Caco-2 (cell line): ENCODE measurements around the gene NELFB. TPM values are rescaled to one million over a fixed set of nuclear protein-coding genes. Genes with fewer than 3 reads are reported as not detected.

Experiments
- total RNA-seq: library from RNA; stranded (reverse); gene quantifications from 2 replicates; pipeline ENCODE4 v1.2.3, GENCODE V29; 2022

The NELFB gene
- total RNA-seq, 1 experiment from 2014 or later, result 79.1 TPM

Other genes with a start within 250 kb of the NELFB start
- gene ABCA2, start 227.1 kb upstream of the NELFB start, total RNA-seq, result 22.6 and 27.3 TPM in 2 replicates
- not detected in 2 replicates for gene FUT7, start 223.2 kb upstream of the NELFB start, total RNA-seq
- 44.1 and 49.2 TPM in 2 replicates for gene NPDC1, start 209.2 kb upstream of the NELFB start, total RNA-seq
- gene ENTPD2, start 201.3 kb upstream of the NELFB start, total RNA-seq, result 2.9 and 3.4 TPM in 2 replicates
- gene SAPCD2, start 184.8 kb upstream of the NELFB start, total RNA-seq, result 53.3 and 57.5 TPM in 2 replicates
- gene UAP1L1, start 177.8 kb upstream of the NELFB start, total RNA-seq, result 22.7 and 24.6 TPM in 2 replicates
- 57.7 and 58.0 TPM in 2 replicates for gene MAN1B1, start 168.3 kb upstream of the NELFB start, total RNA-seq
- gene DPP7, start 140.6 kb upstream of the NELFB start, total RNA-seq, result 230 and 247 TPM in 2 replicates
- gene GRIN1, start 116.2 kb upstream of the NELFB start, total RNA-seq, result 1.9 and 3.7 TPM in 2 replicates
- gene LRRC26, start 85.3 kb upstream of the NELFB start, total RNA-seq, result 2.9 and 3.0 TPM in 2 replicates
- gene TMEM210, start 83.3 kb upstream of the NELFB start, total RNA-seq, result 0.70 TPM in 1 of 2 replicates, not detected in the other
- 66.8 and 67.5 TPM in 2 replicates for gene ANAPC2, start 66.8 kb upstream of the NELFB start, total RNA-seq
- gene SSNA1, start 66.7 kb upstream of the NELFB start, total RNA-seq, result 62.3 and 62.7 TPM in 2 replicates
- 34.2 and 37.7 TPM in 2 replicates for gene TPRN, start 54.6 kb upstream of the NELFB start, total RNA-seq
- 36.9 and 38.4 TPM in 2 replicates for gene TMEM203, start 49.7 kb upstream of the NELFB start, total RNA-seq
- gene NDOR1, start 49.6 kb upstream of the NELFB start, total RNA-seq, result 29.0 and 31.8 TPM in 2 replicates
- 6.3 and 6.5 TPM in 2 replicates for gene RNF208, start 33.1 kb upstream of the NELFB start, total RNA-seq
- gene CYSRT1, start 30.2 kb upstream of the NELFB start, total RNA-seq, result 1.7 and 1.8 TPM in 2 replicates
- 0.27 TPM in 1 of 2 replicates, not detected in the other for gene RNF224, start 27.8 kb upstream of the NELFB start, total RNA-seq
- 0.19 TPM in 1 of 2 replicates, not detected in the other for gene SLC34A3, start 24.4 kb upstream of the NELFB start, total RNA-seq
- 481 and 487 TPM in 2 replicates for gene TUBB4B, start 14.0 kb upstream of the NELFB start, total RNA-seq
- gene STPG3, start 4.0 kb upstream of the NELFB start, total RNA-seq, result not detected in 2 replicates
- 1.8 and 1.9 TPM in 2 replicates for gene TOR4A, start 22.4 kb downstream of the NELFB start, total RNA-seq
- 22.1 and 24.7 TPM in 2 replicates for gene NRARP, start 46.9 kb downstream of the NELFB start, total RNA-seq
- 10.9 and 11.2 TPM in 2 replicates for gene EXD3, start 167.8 kb downstream of the NELFB start, total RNA-seq
- gene NOXA1, start 168.1 kb downstream of the NELFB start, total RNA-seq, result 7.3 and 8.6 TPM in 2 replicates
- 8.5 and 8.6 TPM in 2 replicates for gene ENTPD8, start 186.0 kb downstream of the NELFB start, total RNA-seq
- gene NSMF, start 204.0 kb downstream of the NELFB start, total RNA-seq, result 65.5 and 67.6 TPM in 2 replicates